AG10803 (cell line): ENCODE results near the gene BIN1.

Source experiments
- DNase-seq: peaks from one replicate; pipeline ENCODE4 v3.0.0; 2010; ENCODE audit warnings: low read depth
- H3K4me3 ChIP-seq: 2 replicates; pipeline ENCODE4 v1.5.1; 2011; ENCODE audit warnings: mild to moderate bottlenecking, low read length, control low read depth
- TF ChIP-seq, protein P1 (sequence below): conservative IDR thresholded peaks from 2 replicates; pipeline ENCODE4 v1.5.1; 2011; ENCODE audit warnings: mild to moderate bottlenecking, low read length, control low read depth, inconsistent platforms

BIN1 gene

DNA sequence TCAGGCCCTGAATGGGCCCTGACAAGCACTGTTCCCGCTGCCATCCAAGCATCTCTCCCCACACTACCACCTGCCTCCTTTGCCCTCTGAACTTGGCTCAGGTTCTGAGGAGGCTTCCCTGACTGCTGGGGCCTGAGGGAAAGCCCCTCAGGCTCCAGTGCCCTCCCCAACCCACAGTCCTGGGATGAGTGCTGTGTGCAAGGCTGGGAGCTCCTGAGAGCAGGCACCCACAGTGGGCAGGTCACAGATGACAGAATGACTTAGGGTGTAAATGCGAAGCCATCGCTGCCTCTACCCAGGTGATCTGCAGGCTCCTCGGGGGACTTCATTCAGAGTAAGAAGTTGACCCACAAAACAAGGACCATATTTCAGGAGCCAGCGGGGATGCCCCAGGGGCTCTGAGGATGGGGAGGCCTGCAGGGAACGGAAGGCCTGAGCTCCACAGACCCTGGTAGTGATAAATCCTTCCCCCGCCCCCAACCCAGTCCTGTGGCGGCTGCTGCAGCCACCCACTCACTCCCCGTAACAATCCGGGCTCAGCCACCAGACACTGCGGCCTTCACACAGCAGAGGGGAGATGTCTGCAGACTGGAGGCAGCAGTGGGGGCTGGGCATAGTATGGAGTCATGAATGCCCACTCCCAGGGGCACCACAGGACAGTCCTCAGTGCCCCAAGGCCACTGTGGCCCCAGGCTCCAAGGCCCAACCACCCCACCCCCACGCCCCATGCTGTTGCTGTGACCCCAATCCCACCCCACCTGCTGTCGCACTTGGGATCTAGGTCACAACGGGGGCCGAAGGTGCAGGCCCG is 8.9 kb downstream of the BIN1 start:
- TF ChIP-seq, protein P1, sequence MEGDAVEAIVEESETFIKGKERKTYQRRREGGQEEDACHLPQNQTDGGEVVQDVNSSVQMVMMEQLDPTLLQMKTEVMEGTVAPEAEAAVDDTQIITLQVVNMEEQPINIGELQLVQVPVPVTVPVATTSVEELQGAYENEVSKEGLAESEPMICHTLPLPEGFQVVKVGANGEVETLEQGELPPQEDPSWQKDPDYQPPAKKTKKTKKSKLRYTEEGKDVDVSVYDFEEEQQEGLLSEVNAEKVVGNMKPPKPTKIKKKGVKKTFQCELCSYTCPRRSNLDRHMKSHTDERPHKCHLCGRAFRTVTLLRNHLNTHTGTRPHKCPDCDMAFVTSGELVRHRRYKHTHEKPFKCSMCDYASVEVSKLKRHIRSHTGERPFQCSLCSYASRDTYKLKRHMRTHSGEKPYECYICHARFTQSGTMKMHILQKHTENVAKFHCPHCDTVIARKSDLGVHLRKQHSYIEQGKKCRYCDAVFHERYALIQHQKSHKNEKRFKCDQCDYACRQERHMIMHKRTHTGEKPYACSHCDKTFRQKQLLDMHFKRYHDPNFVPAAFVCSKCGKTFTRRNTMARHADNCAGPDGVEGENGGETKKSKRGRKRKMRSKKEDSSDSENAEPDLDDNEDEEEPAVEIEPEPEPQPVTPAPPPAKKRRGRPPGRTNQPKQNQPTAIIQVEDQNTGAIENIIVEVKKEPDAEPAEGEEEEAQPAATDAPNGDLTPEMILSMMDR, result no peak
- no peak overlapping the region for H3K4me3 ChIP-seq
- DNase-seq, result no peak

DNA sequence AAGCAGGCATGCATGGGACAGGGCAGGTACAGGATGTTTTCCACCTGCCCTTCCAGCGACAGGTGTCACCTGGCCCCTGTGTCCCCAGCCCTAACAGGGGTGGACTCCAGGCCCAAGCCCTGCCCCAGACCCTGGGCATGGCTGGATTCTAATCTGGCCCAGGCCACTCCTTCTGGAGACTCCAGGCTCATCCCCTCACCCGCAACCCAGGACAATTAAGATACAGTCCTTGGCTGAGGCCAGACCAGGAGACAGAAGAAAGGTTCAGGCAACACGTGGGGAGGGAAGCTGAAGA is 9.5 kb downstream of the BIN1 start:
- TF ChIP-seq, protein P1, result no peak
- DNase-seq, result no peak

DNA sequence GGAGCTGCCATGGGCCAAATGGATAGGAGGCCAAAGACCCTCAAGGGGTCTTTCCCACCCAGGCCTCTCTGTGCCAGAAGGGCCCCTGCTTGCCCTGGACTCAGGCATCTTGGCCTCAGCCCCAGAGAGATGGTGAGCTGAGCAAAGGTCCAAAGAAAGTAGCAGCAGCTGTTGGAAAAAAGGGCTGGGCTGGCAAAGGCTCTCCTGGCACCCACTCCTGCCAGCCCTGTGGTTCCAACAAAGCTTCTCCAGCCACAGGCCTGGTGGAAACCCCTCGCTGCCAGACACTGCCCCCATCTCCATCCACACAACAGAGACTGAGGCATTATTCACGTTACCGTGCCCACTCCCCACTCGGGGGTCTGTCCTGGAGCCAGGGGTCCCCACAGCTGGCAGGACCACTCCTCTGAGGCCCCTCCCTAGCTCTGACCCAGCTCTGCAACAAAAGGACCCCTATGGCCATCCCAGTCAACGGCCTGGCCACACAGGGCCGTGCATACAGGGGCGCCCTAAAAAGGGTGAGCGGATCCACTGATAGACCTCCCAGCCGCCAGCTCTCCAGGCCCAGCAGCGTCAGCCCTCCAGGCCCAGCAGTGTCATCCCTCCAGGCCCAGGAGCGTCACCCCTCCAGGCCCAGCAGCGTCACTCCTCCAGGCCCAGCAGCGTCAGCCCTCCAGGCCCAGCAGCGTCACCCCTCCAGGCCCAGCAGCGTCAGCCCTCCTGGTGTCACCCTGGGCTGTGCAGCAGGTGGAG is 10.1 kb downstream of the BIN1 start:
- TF ChIP-seq, protein P1, result no peak
- DNase-seq, result no peak
- H3K4me3 ChIP-seq, result no peak overlapping the region

More for the DNA sequence above, 9.5 kb downstream of the BIN1 start:
- H3K4me3 ChIP-seq, result no peak overlapping the region

DNA sequence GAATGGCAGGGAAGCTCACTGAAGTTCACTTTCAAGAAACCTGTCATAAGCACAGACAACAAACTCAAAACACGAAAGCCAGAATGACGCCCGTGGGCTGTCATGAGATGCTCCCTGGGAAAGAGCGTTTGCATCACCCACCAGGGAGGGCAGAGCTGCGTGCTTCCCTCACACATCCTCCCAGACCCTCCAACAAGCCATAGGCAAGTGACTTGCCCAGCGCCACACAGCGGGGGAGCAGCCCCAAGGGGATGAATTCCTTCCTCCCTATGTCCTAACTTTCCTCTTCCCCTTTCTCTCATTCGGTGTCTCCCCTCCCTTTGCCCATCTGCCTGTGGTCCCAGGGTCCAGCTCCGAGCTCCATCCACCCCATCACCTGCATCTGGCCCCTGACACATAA is 10.7 kb downstream of the BIN1 start:
- TF ChIP-seq, protein P1, result no peak
- no peak for DNase-seq
- H3K4me3 ChIP-seq, result no peak overlapping the region

DNA sequence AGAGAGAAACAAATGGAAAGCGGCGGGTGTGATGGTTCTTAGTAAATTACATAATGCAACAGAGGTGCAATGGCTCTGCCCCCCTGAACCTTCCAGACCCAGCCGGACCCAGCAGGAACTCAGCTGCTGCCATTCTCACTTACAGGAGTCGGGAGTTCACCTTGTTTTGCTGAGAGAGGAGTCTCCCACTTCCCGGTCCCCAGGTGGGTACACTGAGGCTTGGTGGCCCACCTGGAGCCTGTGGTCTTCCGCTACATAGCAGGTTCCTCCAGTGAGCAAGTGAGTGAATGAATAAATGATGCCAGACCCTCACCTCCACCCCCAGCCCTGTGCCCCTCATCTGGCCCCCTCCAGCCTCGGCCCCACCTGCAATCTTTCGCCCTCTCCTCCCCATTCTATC is 11.2 kb downstream of the BIN1 start:
- TF ChIP-seq, protein P1, result no peak
- H3K4me3 ChIP-seq, result no peak overlapping the region
- no peak for DNase-seq

DNA sequence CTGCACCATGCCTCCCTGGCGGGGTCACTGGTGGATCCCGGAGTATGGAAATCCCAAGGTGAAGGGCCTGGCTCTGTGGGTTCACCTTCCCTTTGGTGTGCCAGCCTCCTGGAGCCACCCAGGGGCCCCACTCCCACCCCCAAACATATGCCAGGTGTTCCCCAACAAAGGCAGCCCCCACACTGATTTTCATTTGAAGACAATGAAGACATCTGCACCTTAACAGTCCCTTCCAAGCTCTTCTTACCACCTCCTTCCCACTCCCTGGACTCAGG is 11.7 kb downstream of the BIN1 start:
- H3K4me3 ChIP-seq, result no peak overlapping the region
- no peak for DNase-seq
- TF ChIP-seq, protein P1, result no peak
